ENCODE data around the gene SOHLH1. TPM values are rescaled to one million over a fixed set of nuclear protein-coding genes. Genes with fewer than 3 reads are reported as not detected.

The SOHLH1 gene
- total and polyA plus RNA-seq, 10 of the 15 experiments (the other 5 are each of a cell fraction or from before 2014, with no cell fraction given): not detected

DNA sequence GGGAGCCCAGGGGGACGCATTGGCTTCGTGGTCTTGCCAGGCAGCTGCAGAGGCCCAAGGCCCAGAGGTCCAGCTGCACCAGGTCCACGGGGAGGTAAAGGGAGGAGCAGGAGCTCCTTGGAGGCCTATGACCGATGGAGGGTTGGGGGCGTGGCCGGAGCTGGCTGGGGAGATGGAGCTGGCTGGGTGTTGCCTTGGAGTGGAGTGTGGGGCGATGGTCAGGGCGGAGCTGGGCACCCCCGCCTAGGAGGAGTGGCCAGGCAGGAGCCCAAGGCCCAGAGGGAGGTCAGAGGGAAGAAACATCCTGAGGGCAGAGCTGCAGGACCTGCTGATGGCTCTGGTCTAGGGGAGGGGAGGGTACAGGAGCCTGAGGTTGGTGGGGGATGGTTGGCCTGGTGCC is 47.3 kb upstream of the SOHLH1 start:
- no peak overlapping the region for H2AFZ ChIP-seq (ENCODE audit: control insufficient read depth, low read depth, low read length)
- WGBS (ENCODE audit: insufficient coverage, insufficient replicate concordance, low lambda C conversion rate, missing lambda C conversion rate): 1% methylated on average over 9 of the region's 9 CpGs
- no peak for TF ChIP-seq FOXK2 (IDR thresholded peaks at IDR 0.05)
- TF ChIP-seq RUNX3 (IDR thresholded peaks at IDR 0.05; ENCODE audit: low read length): no peak
- TF ChIP-seq SUPT20H (IDR thresholded peaks at IDR 0.05; ENCODE audit: borderline replicate concordance, control insufficient read depth, low read depth, low read length): no peak
- TF ChIP-seq, protein P1, sequence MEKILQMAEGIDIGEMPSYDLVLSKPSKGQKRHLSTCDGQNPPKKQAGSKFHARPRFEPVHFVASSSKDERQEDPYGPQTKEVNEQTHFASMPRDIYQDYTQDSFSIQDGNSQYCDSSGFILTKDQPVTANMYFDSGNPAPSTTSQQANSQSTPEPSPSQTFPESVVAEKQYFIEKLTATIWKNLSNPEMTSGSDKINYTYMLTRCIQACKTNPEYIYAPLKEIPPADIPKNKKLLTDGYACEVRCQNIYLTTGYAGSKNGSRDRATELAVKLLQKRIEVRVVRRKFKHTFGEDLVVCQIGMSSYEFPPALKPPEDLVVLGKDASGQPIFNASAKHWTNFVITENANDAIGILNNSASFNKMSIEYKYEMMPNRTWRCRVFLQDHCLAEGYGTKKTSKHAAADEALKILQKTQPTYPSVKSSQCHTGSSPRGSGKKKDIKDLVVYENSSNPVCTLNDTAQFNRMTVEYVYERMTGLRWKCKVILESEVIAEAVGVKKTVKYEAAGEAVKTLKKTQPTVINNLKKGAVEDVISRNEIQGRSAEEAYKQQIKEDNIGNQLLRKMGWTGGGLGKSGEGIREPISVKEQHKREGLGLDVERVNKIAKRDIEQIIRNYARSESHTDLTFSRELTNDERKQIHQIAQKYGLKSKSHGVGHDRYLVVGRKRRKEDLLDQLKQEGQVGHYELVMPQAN (conservative IDR thresholded peaks at IDR 0.05): no peak
- TF ChIP-seq, protein P2, sequence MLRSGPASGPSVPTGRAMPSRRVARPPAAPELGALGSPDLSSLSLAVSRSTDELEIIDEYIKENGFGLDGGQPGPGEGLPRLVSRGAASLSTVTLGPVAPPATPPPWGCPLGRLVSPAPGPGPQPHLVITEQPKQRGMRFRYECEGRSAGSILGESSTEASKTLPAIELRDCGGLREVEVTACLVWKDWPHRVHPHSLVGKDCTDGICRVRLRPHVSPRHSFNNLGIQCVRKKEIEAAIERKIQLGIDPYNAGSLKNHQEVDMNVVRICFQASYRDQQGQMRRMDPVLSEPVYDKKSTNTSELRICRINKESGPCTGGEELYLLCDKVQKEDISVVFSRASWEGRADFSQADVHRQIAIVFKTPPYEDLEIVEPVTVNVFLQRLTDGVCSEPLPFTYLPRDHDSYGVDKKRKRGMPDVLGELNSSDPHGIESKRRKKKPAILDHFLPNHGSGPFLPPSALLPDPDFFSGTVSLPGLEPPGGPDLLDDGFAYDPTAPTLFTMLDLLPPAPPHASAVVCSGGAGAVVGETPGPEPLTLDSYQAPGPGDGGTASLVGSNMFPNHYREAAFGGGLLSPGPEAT (IDR thresholded peaks at IDR 0.05; ENCODE audit: low read depth): no peak
- TF ChIP-seq SUZ12 (IDR thresholded peaks at IDR 0.05; ENCODE audit: unreplicated experiment): no peak
- no peak for TF ChIP-seq ETV6 (conservative IDR thresholded peaks at IDR 0.05 in 1 of 2, IDR thresholded peaks at IDR 0.05 in 1 of 2; ENCODE audit: borderline replicate concordance in 1 of 2, low read depth in 1 of 2)
- TF ChIP-seq EZH2 (IDR thresholded peaks at IDR 0.05; ENCODE audit: borderline replicate concordance, control insufficient read depth, low read depth, low read length): no peak
- TF ChIP-seq, protein P3, sequence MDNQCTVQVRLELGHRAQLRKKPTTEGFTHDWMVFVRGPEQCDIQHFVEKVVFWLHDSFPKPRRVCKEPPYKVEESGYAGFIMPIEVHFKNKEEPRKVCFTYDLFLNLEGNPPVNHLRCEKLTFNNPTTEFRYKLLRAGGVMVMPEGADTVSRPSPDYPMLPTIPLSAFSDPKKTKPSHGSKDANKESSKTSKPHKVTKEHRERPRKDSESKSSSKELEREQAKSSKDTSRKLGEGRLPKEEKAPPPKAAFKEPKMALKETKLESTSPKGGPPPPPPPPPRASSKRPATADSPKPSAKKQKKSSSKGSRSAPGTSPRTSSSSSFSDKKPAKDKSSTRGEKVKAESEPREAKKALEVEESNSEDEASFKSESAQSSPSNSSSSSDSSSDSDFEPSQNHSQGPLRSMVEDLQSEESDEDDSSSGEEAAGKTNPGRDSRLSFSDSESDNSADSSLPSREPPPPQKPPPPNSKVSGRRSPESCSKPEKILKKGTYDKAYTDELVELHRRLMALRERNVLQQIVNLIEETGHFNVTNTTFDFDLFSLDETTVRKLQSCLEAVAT (IDR thresholded peaks at IDR 0.05): no peak
- no peak for TF ChIP-seq ATF7 (IDR thresholded peaks at IDR 0.05; ENCODE audit: low read depth)
- TF ChIP-seq, protein P4, sequence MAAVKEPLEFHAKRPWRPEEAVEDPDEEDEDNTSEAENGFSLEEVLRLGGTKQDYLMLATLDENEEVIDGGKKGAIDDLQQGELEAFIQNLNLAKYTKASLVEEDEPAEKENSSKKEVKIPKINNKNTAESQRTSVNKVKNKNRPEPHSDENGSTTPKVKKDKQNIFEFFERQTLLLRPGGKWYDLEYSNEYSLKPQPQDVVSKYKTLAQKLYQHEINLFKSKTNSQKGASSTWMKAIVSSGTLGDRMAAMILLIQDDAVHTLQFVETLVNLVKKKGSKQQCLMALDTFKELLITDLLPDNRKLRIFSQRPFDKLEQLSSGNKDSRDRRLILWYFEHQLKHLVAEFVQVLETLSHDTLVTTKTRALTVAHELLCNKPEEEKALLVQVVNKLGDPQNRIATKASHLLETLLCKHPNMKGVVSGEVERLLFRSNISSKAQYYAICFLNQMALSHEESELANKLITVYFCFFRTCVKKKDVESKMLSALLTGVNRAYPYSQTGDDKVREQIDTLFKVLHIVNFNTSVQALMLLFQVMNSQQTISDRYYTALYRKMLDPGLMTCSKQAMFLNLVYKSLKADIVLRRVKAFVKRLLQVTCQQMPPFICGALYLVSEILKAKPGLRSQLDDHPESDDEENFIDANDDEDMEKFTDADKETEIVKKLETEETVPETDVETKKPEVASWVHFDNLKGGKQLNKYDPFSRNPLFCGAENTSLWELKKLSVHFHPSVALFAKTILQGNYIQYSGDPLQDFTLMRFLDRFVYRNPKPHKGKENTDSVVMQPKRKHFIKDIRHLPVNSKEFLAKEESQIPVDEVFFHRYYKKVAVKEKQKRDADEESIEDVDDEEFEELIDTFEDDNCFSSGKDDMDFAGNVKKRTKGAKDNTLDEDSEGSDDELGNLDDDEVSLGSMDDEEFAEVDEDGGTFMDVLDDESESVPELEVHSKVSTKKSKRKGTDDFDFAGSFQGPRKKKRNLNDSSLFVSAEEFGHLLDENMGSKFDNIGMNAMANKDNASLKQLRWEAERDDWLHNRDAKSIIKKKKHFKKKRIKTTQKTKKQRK (IDR thresholded peaks at IDR 0.05; ENCODE audit: low read depth, low read length): no peak
- TF ChIP-seq, protein P5, sequence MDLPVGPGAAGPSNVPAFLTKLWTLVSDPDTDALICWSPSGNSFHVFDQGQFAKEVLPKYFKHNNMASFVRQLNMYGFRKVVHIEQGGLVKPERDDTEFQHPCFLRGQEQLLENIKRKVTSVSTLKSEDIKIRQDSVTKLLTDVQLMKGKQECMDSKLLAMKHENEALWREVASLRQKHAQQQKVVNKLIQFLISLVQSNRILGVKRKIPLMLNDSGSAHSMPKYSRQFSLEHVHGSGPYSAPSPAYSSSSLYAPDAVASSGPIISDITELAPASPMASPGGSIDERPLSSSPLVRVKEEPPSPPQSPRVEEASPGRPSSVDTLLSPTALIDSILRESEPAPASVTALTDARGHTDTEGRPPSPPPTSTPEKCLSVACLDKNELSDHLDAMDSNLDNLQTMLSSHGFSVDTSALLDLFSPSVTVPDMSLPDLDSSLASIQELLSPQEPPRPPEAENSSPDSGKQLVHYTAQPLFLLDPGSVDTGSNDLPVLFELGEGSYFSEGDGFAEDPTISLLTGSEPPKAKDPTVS (IDR thresholded peaks at IDR 0.05; ENCODE audit: low read depth, low read length): no peak
- TF ChIP-seq JUNB (IDR thresholded peaks at IDR 0.05): no peak
- no TSS peak for BruUV-seq (replicated peaks)
- RAD21 ChIA-PET (ENCODE audit: unreplicated experiment): no interaction called here
- no peak overlapping the region for H3K9ac ChIP-seq (ENCODE audit: control insufficient read depth, insufficient read depth, low read length)
- POLR2A ChIA-PET: no interaction called here
- H3K27ac ChIP-seq (ENCODE audit: control insufficient read depth, insufficient read depth): no peak overlapping the region
- FAIRE-seq: no peak
- H3K9me3 ChIP-seq (replicated peaks; ENCODE audit: control insufficient read depth, insufficient read depth, low read length): no peaks in the 10 kb centered on the region
- SMC1A ChIA-PET (ENCODE audit: uncharacterized antibody, unreplicated experiment): no interaction called here
- no peak overlapping the region for H3K4me2 ChIP-seq (ENCODE audit: control insufficient read depth, insufficient read depth)
- H4K20me1 ChIP-seq (ENCODE audit: control insufficient read depth, insufficient read depth): no peaks in the 10 kb centered on the region
- intact Hi-C loops (cut with micrococcal nuclease; ENCODE audit: unreplicated experiment) (no loop called here), in situ Hi-C loops (cut with MboI) (no loop called here)
- CTCF ChIA-PET: no interaction called here
- no peaks in the 10 kb centered on the region for H3K79me2 ChIP-seq (ENCODE audit: control insufficient read depth, insufficient read depth, low read length)
- no peaks in the 10 kb centered on the region for H3K36me3 ChIP-seq (ENCODE audit: control insufficient read depth in 2 of 2, insufficient read depth in 2 of 2, low read length in 1 of 2)
- ATAC-seq: no peak
- no peaks in the 10 kb centered on the region for H3K4me1 ChIP-seq (ENCODE audit: control insufficient read depth, insufficient read depth, low read length)
- DNase-seq (ENCODE audit: low read depth, low spot score): no peak
- no peak overlapping the region for H3K4me3 ChIP-seq
- no peaks in the 10 kb centered on the region; a peak in 1 of 4 replicates for H3K27me3 ChIP-seq (replicated peaks in 1 of 2; ENCODE audit: control insufficient read depth in 2 of 2, insufficient read depth in 2 of 2, low read length in 1 of 2)

Data from GM12878 (cell line).